ENCODE data around the gene ALK. TPM values are rescaled to one million over a fixed set of nuclear protein-coding genes. Genes with fewer than 3 reads are reported as not detected.

ALK gene
- total RNA-seq, 1 donor from 2014 or later = 0.10 TPM

GRCh38 chr2:29706171-29706720 is 215.1 kb downstream of the ALK start:
- DNase-seq = no peak

- DNase-seq = no peak
Observed at GRCh38 chr2:29705616-29706015, 215.8 kb downstream of the ALK start.

- DNase-seq = no peak
Observed at GRCh38 chr2:29703336-29703735, 218.1 kb downstream of the ALK start.

DNA sequence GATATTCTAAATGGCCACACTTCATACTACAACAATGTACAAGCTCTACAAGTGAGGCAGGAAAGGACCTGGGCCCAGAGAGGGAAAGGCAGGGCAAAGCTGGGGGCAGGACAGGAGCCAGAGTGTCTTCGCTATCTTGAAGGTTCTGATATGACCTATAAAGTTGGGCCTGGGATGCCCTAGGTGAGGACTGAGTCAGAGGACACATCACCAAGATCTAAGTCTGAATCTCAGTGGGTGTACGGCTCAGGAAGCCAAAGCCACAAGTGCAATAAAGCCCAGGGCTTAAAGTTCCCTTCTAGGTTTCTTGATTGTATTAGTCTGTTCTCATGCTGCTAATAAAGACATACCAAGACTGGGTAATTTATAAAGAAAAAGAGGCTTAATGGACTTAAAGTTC is 219.1 kb downstream of the ALK start:
- no peak for DNase-seq

DNA sequence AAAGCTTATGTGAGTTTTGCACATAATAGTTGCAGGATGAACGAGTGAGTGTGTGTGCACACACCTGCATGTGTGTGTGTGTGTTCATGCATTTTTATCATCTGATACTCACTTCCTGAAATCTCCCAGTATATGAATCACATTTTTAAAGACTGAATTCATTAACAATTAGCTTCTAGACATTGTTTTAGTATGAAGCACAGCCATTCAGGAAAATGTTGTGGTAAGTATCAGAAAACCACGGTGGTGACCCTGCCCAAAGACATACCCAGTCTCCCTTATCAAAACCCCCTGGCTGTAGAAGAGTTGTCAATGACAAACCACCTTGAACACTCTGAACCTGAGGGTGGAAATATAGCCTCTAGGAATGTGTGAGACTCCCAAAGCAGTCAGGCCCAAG is 220.8 kb downstream of the ALK start:
- no peak for DNase-seq

GRCh38 chr2:29699045-29699444 is 222.3 kb downstream of the ALK start:
- DNase-seq = no peak

DNA sequence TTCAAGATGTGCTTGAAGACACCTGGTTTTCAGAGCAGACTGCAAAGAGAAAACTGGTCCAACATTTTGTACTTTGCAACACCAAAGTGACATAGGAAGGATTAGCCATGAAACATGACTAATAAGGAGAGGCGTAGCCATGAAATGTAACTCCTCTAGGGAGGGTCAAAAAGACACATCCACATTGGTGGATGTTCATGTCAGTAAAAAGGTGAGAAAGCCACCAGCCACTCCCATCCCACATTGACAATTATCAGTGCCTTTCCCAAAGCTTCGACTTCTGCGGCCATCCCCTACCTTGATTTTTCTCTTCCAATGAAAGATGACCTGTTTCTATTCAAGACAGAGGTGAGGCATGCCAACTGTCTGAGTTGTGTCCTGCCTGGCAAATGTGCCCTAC is 223.2 kb downstream of the ALK start:
- DNase-seq = no peak

- no peak for DNase-seq
Observed at GRCh38 chr2:29697715-29698114, 223.7 kb downstream of the ALK start.

- no peak for DNase-seq
Observed at GRCh38 chr2:29697181-29697580, 224.2 kb downstream of the ALK start.

GRCh38 chr2:29694741-29695140 is 226.6 kb downstream of the ALK start:
- no peak for DNase-seq

DNA sequence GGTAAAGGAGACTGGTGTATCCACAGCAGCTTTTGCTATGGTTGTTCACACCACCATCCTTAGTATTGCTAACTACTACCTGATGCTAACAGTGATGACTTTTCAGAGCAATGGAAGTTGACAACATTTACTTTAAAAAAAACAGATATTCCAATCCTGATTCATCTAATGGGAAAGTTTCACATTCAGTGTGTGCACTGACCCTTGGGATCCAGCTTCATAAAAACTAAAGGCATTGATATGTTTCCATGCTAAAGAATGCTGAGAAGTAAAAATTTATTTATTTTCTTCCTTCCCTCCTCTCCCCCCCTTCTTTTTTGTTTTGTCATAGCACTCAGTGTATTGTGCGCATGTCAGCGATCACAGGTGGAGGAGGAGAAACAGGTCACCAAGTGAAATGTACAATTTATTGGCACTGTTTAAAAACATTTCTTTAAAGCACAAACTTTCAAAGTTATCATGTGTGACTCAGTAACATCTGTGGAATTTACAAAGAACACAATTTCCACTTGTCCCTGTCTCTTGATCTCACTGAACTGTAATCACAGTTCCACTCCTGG is 229.9 kb downstream of the ALK start:
- DNase-seq = no peak

- no peak for DNase-seq
Observed at GRCh38 chr2:29689666-29690065, 231.7 kb downstream of the ALK start.

- no peak for DNase-seq
Observed at GRCh38 chr2:29688429-29688828, 233.0 kb downstream of the ALK start.

GRCh38 chr2:29687121-29687520 is 234.3 kb downstream of the ALK start:
- DNase-seq = no peak

GRCh38 chr2:29676886-29677453 is 244.4 kb downstream of the ALK start:
- no peak for DNase-seq

- no peak for DNase-seq
Observed at GRCh38 chr2:29664578-29664977, 256.8 kb downstream of the ALK start.

- DNase-seq = no peak
Observed at GRCh38 chr2:29663268-29663667, 258.1 kb downstream of the ALK start.

DNA sequence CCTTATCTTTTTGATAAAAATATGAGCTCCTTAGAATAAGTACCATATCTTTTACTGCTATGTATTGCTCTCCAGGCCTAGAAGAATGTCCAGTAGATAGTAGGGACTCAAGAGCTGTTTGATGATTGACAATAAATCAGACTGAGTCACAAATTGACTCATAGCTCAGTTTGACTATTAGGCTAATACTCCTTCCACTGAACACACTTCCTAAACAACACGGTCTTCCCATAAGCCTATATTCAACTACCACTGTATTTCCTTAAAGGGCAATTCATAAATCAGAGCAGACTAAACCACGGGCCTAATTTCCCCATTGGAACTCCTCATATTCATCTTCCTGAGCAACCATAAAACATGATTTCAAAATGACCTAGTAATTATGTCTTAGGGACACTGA is 258.5 kb downstream of the ALK start:
- no peak for DNase-seq

GRCh38 chr2:29660201-29660600 is 261.2 kb downstream of the ALK start:
- DNase-seq = no peak

DNA sequence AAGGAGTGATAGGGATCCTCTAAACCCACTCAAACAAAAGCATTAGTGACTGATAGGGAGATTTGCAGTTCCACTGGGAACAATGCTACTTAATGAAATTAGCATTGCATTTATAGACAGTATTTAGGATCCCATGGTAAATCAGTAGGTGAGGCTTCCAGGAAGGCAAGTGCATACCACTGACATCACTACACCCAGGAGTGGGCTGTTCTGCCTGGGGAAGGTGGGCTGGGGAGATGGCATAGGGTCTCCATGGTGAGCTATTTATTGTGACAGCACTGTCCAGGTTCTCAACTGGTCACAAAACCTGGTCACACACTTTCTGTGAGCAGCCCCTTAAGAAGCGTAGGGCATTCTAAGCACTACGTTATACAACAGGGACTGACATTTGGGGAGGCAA is 262.2 kb downstream of the ALK start:
- DNase-seq = no peak

DNA sequence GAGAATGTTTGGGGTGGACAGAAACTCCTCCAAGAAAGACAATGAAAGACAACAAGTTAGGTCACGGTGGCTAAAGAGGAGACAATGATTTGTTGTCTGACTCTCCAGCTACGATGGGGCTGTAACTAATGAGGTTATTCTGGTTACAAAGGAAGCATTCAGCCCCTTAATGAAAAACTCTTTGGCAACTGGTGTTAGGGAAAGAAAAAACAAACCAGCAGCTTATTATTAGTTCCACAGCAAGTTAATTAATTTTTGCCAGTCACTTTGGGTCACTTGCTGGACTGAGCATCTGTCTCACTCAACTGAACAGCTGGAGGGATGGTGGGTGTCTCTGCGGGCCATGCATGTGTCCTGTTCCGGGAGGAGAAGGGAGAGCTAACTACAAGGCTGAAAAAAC is 263.7 kb downstream of the ALK start:
- DNase-seq = peak; percentile 25

GRCh38 chr2:29655391-29656086 is 265.8 kb downstream of the ALK start:
- no peak for DNase-seq

GRCh38 chr2:29650631-29651097 is 270.7 kb downstream of the ALK start:
- no peak for DNase-seq

DNA sequence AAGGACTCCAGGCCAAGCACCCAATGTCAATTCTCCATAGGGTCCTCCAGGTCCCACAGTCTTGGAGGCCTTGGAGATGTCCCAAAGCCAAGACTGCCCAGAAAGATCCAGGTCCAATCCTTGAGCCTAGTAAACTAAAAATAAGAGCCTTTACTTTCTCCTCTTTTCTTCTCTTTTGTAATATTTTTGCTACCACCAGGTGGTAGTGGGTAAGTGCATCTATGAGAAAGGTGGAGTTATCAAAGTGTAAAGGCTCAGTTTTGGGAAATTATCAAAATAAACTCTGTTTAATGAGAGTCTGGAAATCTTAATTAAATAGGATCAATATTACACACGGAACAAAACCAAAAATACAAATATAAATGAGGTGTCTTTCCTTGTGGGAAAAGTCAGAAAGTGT is 276.4 kb downstream of the ALK start:
- DNase-seq = no peak
